ENCODE data around the gene DDAH1. TPM values are rescaled to one million over a fixed set of nuclear protein-coding genes. Genes with fewer than 3 reads are reported as not detected.
"Not testable (repeated sequence)": the region's sequence is repeated elsewhere in the genome, so short reads cannot be mapped to it uniquely, and the experiment has no call there.

Gene DDAH1
- total RNA-seq = 0.05 TPM in 1 of 2 replicates, not detected in the other

GRCh38 chr1:85465099-85465785, at the start of gene DDAH1:
Gene DDAH1, minus strand, starts transcription at chr1:85465159. Its CDS starts 114 bp downstream, at chr1:85465045.
- intact Hi-C loops (cut with micrococcal nuclease) = no loop called here

- intact Hi-C loops (cut with micrococcal nuclease) = not testable (repeated sequence)
These were observed 49.0 kb upstream of the DDAH1 start for GRCh38 chr1:85513998-85514397.

GRCh38 chr1:85504417-85504816, 39.5 kb upstream of the DDAH1 start:
- intact Hi-C loops (cut with micrococcal nuclease) = no loop called here

- intact Hi-C loops (cut with micrococcal nuclease) = no loop called here
These were observed 37.7 kb upstream of the DDAH1 start for GRCh38 chr1:85502625-85503083.

GRCh38 chr1:85502171-85502570, 37.2 kb upstream of the DDAH1 start:
- intact Hi-C loops (cut with micrococcal nuclease) = no loop called here

- intact Hi-C loops (cut with micrococcal nuclease) = no loop called here
These were observed 36.5 kb upstream of the DDAH1 start for GRCh38 chr1:85501355-85501898.

- intact Hi-C loops (cut with micrococcal nuclease) = no loop called here
These were observed 32.1 kb upstream of the DDAH1 start for GRCh38 chr1:85496941-85497582.

- intact Hi-C loops (cut with micrococcal nuclease) = no loop called here
These were observed 30.6 kb upstream of the DDAH1 start for GRCh38 chr1:85495556-85495955.

- intact Hi-C loops (cut with micrococcal nuclease) = no loop called here
These were observed 29.9 kb upstream of the DDAH1 start for GRCh38 chr1:85494904-85495266.

GRCh38 chr1:85494074-85494903, 29.3 kb upstream of the DDAH1 start:
- intact Hi-C loops (cut with micrococcal nuclease) = no loop called here

- intact Hi-C loops (cut with micrococcal nuclease) = no loop called here
These were observed 25.5 kb upstream of the DDAH1 start for GRCh38 chr1:85490270-85490985.

GRCh38 chr1:85488126-85488525, 23.2 kb upstream of the DDAH1 start:
- intact Hi-C loops (cut with micrococcal nuclease) = no loop called here

GRCh38 chr1:85485516-85485915, 20.6 kb upstream of the DDAH1 start:
- intact Hi-C loops (cut with micrococcal nuclease) = no loop called here

GRCh38 chr1:85484716-85485115, 19.8 kb upstream of the DDAH1 start:
- intact Hi-C loops (cut with micrococcal nuclease) = no loop called here

- intact Hi-C loops (cut with micrococcal nuclease) = no loop called here
These were observed 19.3 kb upstream of the DDAH1 start for GRCh38 chr1:85484264-85484663.

- intact Hi-C loops (cut with micrococcal nuclease) = no loop called here
These were observed 16.7 kb upstream of the DDAH1 start for GRCh38 chr1:85481688-85482087.

GRCh38 chr1:85480566-85480965, 15.6 kb upstream of the DDAH1 start:
- intact Hi-C loops (cut with micrococcal nuclease) = no loop called here

GRCh38 chr1:85479491-85479890, 14.5 kb upstream of the DDAH1 start:
- intact Hi-C loops (cut with micrococcal nuclease) = no loop called here

GRCh38 chr1:85478366-85478765, 13.4 kb upstream of the DDAH1 start:
- intact Hi-C loops (cut with micrococcal nuclease) = no loop called here

GRCh38 chr1:85475055-85475454, 10.1 kb upstream of the DDAH1 start:
- intact Hi-C loops (cut with micrococcal nuclease) = no loop called here

GRCh38 chr1:85473390-85473789, 8.4 kb upstream of the DDAH1 start:
- intact Hi-C loops (cut with micrococcal nuclease) = no loop called here

All from T-helper 2 cell treated with Interferon-gamma antibody and Interleukin-4, amounts not matched to agents 100 ng/mL and 5 ng/mL, for 36 hours (primary cell).